Caco-2 (cell line): ENCODE measurements around the gene TNS3. TPM values are rescaled to one million over a fixed set of nuclear protein-coding genes. Genes with fewer than 3 reads are reported as not detected.

Source experiments
- BruUV-seq: library from RNA; stranded (reverse); fragments of 400-500 nt; replicated peaks from 2 replicates; lab custom pipeline; 2021; lab: Mats Ljungman, UMichigan
- CTCF ChIA-PET: fragments of 300-600 bp; sonication (Branson Sonifier 250); formaldehyde crosslinking; loops from one replicate; lab custom pipeline; 2022; ENCODE audit warnings: antibody characterized with exemption; lab: Charles Lee
- POLR2A ChIA-PET: fragments of 300-600 bp; sonication (Branson Sonifier 250); formaldehyde crosslinking; loops from one replicate; lab custom pipeline; 2022; ENCODE audit warnings: antibody characterized with exemption; lab: Charles Lee
- DNase-seq, 2 experiments: peaks; one replicate each; pipeline versions ENCODE4 v3.0.0 to v3.0.0-alpha.2; 2020 to 2022
- H3K27me3 ChIP-seq: replicated peaks from 2 replicates; pipeline ENCODE4 v1.6.0; 2011; ENCODE audit warnings: low read length; ENCODE audit not compliant: control insufficient read depth, insufficient read depth
- H3K36me3 ChIP-seq: 2 replicates; pipeline ENCODE4 v1.5.1; 2011; ENCODE audit warnings: low read length; ENCODE audit not compliant: control insufficient read depth, insufficient read depth
- H3K4me1 ChIP-seq: fragments of 250-450 bp; sonication (Bioruptor Pico); 2 replicates; pipeline ENCODE4 v1.5.1; 2020; ENCODE audit warnings: mild to moderate bottlenecking
- H3K4me3 ChIP-seq: 2 replicates; pipeline ENCODE4 v1.5.1; 2011; ENCODE audit warnings: low read depth, mild to moderate bottlenecking, control low read depth, low read length
- H3K9me3 ChIP-seq: fragments of 250-450 bp; sonication (Bioruptor Pico); 2 replicates; pipeline ENCODE4 v1.5.1; 2020; ENCODE audit warnings: mild to moderate bottlenecking, moderate library complexity
- H3K27ac Mint-ChIP-seq: one replicate; pipeline ENCODE4 v1.8.0; 2022; ENCODE audit warnings: mixed read lengths; ENCODE audit not compliant: unreplicated experiment
- H3K27me3 Mint-ChIP-seq: one replicate; pipeline ENCODE4 v1.8.0; 2022; ENCODE audit warnings: mixed read lengths; ENCODE audit not compliant: insufficient read depth, unreplicated experiment
- H3K36me3 Mint-ChIP-seq: one replicate; pipeline ENCODE4 v1.8.0; 2022; ENCODE audit warnings: mild to moderate bottlenecking, mixed read lengths; ENCODE audit not compliant: insufficient read depth, unreplicated experiment
- H3K4me1 Mint-ChIP-seq: one replicate; pipeline ENCODE4 v1.8.0; 2022; ENCODE audit warnings: low read depth, mixed read lengths; ENCODE audit not compliant: unreplicated experiment
- H3K4me3 Mint-ChIP-seq: one replicate; pipeline ENCODE4 v1.8.0; 2022; ENCODE audit warnings: mild to moderate bottlenecking, moderate library complexity, mixed read lengths; ENCODE audit not compliant: unreplicated experiment
- H3K9me3 Mint-ChIP-seq: one replicate; pipeline ENCODE4 v1.8.0; 2022; ENCODE audit warnings: mixed read lengths; ENCODE audit not compliant: unreplicated experiment
- intact Hi-C: fragments of 100-400 bp; cut with micrococcal nuclease; formaldehyde crosslinking; loops from one replicate; pipeline ENCODE4 v1.10.0; 2022; ENCODE audit not compliant: unreplicated experiment
- total RNA-seq: library from RNA; stranded (reverse); gene quantifications from 2 replicates; pipeline ENCODE4 v1.2.3, GENCODE V29; 2022
- TF ChIP-seq, protein P1 (sequence below), 2 experiments: fragments of 200-600 bp in 1 of 2; IDR thresholded peaks; 1 replicate in 1 of 2; 2 replicates in 1 of 2; pipeline versions ENCODE4 v1.5.1 to v1.8.0; 2011 to 2022; ENCODE audit warnings: antibody characterized with exemption in 1 of 2, control low read depth in 1 of 2, inconsistent platforms in 1 of 2, low read depth in 1 of 2, low read length in 1 of 2, mild to moderate bottlenecking in 1 of 2, moderate library complexity in 1 of 2; ENCODE audit not compliant: insufficient read depth in 1 of 2, severe bottlenecking in 1 of 2, unreplicated experiment in 1 of 2

The TNS3 gene
- total RNA-seq, 1 experiment from 2014 or later: 263 TPM

DNA sequence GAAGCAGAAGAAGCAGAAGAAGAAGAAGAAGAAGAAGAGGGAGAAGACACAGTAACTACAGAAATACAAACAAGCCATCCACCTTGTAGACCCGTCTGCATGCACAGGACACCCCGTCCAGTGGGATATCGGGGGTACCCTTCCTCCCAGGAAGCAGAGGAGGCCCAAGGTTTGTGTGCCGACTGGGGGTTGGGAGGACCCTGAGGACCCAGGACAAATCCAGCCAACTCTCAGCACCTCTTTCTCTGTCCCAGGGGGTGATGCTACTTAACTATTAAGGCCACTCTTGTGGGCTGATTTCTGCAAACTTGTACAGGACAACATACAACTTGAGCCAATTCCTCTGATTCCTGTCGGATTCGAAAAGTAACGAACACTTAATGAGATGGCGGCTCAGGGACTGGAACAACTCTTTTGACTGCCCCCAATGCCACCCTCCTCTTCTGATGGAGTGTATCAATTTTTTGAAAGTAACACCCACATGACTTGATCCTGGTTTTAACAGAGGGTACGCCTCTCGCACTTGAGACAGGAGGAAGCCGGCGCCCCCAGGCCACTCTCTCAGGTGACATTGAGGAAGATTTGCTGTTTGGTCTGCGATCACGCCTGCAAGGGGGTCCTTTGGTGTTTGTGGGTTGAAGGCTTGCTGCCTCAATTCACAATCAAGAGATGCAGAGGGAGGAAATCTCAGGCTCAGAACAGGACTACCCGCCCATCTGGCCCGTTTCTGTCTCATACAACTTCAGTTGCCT is 192.6 kb downstream of the TNS3 start:
- ChIA-PET POLR2A (no interaction called here), CTCF (no interaction called here)
- H3K27me3 ChIP-seq: no peaks in the 10 kb centered on the region
- H3K4me3 ChIP-seq: no peak overlapping the region
- Mint-ChIP-seq H3K4me1 (peaks cover 46% of the 10 kb centered on the region), H3K9me3 (no peaks in the 10 kb centered on the region), H3K4me3 (no peak overlapping the region), H3K27ac (peak overlapping the region; percentile 65), H3K36me3 (peaks cover 97% of the 10 kb centered on the region), H3K27me3 (no peaks in the 10 kb centered on the region)
- H3K9me3 ChIP-seq: no peaks in the 10 kb centered on the region
- H3K4me1 ChIP-seq: peaks cover 24% of the 10 kb centered on the region
- TF ChIP-seq, protein P1, sequence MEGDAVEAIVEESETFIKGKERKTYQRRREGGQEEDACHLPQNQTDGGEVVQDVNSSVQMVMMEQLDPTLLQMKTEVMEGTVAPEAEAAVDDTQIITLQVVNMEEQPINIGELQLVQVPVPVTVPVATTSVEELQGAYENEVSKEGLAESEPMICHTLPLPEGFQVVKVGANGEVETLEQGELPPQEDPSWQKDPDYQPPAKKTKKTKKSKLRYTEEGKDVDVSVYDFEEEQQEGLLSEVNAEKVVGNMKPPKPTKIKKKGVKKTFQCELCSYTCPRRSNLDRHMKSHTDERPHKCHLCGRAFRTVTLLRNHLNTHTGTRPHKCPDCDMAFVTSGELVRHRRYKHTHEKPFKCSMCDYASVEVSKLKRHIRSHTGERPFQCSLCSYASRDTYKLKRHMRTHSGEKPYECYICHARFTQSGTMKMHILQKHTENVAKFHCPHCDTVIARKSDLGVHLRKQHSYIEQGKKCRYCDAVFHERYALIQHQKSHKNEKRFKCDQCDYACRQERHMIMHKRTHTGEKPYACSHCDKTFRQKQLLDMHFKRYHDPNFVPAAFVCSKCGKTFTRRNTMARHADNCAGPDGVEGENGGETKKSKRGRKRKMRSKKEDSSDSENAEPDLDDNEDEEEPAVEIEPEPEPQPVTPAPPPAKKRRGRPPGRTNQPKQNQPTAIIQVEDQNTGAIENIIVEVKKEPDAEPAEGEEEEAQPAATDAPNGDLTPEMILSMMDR (IDR thresholded peaks at IDR 0.05; ENCODE audit: insufficient read depth in 1 of 2, low read depth in 1 of 2, low read length in 1 of 2, severe bottlenecking in 1 of 2, unreplicated experiment in 1 of 2): no peak
- peak in 1 of 2 experiments; percentile 11 for DNase-seq
- intact Hi-C loops: loop anchor here (10.0 kb wide), 1 partner anchor 125 kb away; no protein-coding TSS in a partner anchor
- H3K36me3 ChIP-seq: peaks cover 10% of the 10 kb centered on the region
- no TSS peak for BruUV-seq

DNA sequence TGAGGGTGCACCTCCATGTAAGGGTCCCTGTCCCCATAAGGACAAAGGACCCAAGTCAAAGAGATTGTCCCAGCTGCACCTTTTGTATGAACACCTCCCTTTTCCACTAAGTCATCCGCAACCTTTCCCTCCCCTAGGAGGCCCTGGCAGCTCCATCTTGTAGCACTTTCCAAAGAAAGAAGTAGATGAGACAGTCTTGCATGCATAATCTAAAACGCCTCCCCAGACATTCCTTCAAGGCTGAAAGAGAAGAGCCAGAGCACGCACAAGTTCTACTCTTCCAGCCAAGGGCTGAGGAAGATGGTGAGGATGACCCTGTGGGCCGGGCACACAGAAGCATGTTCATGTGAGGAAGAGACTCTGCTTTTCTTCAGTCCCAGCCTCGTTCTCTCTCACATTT is 194.4 kb downstream of the TNS3 start:
- peaks cover 7% of the 10 kb centered on the region for H3K36me3 ChIP-seq
- peaks cover 97% of the 10 kb centered on the region for H3K36me3 Mint-ChIP-seq

DNA sequence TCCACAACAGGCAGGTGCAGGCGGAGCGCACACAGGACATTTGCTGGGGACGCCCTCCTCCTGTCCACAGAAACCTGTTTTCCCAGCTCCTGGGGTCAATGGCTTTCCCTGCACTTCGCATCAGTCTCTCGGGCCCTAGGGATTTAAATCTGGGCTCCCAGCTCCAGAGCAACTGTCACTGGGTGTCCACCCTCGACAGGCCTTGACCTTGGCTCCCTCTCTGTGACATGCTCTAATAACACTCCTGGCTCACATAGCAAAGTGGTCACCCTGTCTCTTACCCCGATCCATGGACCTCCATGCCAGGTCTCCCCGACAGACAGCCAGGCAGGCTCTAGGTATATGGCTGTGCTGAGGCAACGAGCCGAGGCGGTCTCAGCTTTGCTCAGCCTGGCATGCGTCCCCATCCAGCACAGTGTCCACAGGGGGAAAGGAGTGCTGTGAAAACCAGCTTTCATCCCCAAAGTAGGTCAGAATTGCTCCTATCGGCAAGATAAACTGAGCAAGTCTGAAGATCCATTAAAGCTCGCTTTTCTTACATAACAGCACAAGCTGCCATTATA is 195.6 kb downstream of the TNS3 start:
- POLR2A ChIA-PET: no interaction called here
- Histone ChIP-seq H3K9me3 (no peaks in the 10 kb centered on the region), H3K36me3 (peaks cover 7% of the 10 kb centered on the region), H3K4me3 (no peak overlapping the region), H3K4me1 (peaks cover 41% of the 10 kb centered on the region), H3K27me3 (no peaks in the 10 kb centered on the region)
- H3K4me3 Mint-ChIP-seq: no peak overlapping the region
- no TSS peak for BruUV-seq
- H3K27ac Mint-ChIP-seq: peak overlapping the region; percentile 84
- peaks cover 62% of the 10 kb centered on the region for H3K4me1 Mint-ChIP-seq
- DNase-seq: no peak
- H3K36me3 Mint-ChIP-seq: peaks cover 94% of the 10 kb centered on the region
- CTCF ChIA-PET: no interaction called here
- no peaks in the 10 kb centered on the region for H3K27me3 Mint-ChIP-seq
- intact Hi-C loops: loop anchor here (10.0 kb wide), 1 partner anchor 122 kb away; no protein-coding TSS in a partner anchor
- TF ChIP-seq, protein P1 (IDR thresholded peaks at IDR 0.05; ENCODE audit: insufficient read depth in 1 of 2, low read depth in 1 of 2, low read length in 1 of 2, severe bottlenecking in 1 of 2, unreplicated experiment in 1 of 2): no peak
- no peaks in the 10 kb centered on the region for H3K9me3 Mint-ChIP-seq

More for the DNA sequence above, 194.4 kb downstream of the TNS3 start:
- Histone ChIP-seq H3K4me3 (no peak overlapping the region), H3K9me3 (no peaks in the 10 kb centered on the region), H3K27me3 (no peaks in the 10 kb centered on the region), H3K4me1 (peaks cover 29% of the 10 kb centered on the region)
- ChIA-PET CTCF (no interaction called here), POLR2A (no interaction called here)
- TF ChIP-seq, protein P1 (IDR thresholded peaks at IDR 0.05; ENCODE audit: insufficient read depth in 1 of 2, low read depth in 1 of 2, low read length in 1 of 2, severe bottlenecking in 1 of 2, unreplicated experiment in 1 of 2): no peak
- Mint-ChIP-seq H3K27ac (no peak overlapping the region), H3K27me3 (no peaks in the 10 kb centered on the region), H3K4me1 (peaks cover 60% of the 10 kb centered on the region), H3K4me3 (no peak overlapping the region), H3K9me3 (no peaks in the 10 kb centered on the region)
- intact Hi-C loops: loop anchor here (10.0 kb wide), 1 partner anchor 123 kb away; no protein-coding TSS in a partner anchor
- BruUV-seq: no TSS peak
- peak in 1 of 2 experiments; percentile 14 for DNase-seq
